ENCODE results near the gene TTLL4.

DNA sequence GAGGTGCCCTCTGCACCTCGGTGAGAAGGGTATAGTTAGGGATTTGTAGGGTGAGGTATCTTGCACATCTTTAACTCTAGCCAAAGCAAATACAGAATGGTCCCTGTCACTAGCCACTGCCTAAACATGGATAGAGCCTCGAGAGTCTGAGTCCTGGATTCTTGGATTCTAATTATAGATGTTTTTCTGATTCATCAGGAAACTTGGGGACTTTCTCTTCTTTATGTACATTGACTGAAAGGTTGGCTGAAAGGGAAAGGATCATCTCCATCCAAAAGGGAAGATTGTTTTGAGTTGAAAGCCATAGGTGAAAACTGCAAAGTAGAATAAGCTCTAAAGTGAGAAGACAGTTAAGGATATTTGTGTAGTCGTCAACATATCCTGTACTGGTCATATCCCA is 30.6 kb upstream of the TTLL4 start:
- TF ChIP-seq, protein P1, sequence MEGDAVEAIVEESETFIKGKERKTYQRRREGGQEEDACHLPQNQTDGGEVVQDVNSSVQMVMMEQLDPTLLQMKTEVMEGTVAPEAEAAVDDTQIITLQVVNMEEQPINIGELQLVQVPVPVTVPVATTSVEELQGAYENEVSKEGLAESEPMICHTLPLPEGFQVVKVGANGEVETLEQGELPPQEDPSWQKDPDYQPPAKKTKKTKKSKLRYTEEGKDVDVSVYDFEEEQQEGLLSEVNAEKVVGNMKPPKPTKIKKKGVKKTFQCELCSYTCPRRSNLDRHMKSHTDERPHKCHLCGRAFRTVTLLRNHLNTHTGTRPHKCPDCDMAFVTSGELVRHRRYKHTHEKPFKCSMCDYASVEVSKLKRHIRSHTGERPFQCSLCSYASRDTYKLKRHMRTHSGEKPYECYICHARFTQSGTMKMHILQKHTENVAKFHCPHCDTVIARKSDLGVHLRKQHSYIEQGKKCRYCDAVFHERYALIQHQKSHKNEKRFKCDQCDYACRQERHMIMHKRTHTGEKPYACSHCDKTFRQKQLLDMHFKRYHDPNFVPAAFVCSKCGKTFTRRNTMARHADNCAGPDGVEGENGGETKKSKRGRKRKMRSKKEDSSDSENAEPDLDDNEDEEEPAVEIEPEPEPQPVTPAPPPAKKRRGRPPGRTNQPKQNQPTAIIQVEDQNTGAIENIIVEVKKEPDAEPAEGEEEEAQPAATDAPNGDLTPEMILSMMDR (IDR thresholded peaks at IDR 0.05), result no peak
- TF ChIP-seq POLR2A (IDR thresholded peaks at IDR 0.05), result no peak
